Measurements from ENCODE around the gene CHPF2.

DNA sequence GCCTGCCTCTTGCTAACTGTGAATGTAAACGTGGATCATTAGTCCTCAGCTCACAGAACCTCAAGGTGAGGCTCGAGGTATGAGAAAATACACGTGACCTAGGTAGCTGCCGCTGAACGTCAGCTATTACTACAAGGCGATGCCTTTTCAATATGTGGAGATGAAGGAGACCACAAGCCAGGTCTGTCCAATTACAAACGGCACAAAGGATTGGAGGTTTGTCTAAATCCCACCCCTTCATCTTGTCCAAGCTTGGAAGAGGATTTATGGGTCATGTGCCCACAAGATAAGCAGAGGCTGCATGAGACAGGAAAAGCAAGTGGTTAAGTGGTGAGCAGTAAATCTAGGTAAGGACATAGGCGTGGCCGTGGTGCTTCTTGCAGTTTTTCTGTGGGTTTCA, 25.4 kb upstream of the CHPF2 start:
- TF ChIP-seq, protein P1, sequence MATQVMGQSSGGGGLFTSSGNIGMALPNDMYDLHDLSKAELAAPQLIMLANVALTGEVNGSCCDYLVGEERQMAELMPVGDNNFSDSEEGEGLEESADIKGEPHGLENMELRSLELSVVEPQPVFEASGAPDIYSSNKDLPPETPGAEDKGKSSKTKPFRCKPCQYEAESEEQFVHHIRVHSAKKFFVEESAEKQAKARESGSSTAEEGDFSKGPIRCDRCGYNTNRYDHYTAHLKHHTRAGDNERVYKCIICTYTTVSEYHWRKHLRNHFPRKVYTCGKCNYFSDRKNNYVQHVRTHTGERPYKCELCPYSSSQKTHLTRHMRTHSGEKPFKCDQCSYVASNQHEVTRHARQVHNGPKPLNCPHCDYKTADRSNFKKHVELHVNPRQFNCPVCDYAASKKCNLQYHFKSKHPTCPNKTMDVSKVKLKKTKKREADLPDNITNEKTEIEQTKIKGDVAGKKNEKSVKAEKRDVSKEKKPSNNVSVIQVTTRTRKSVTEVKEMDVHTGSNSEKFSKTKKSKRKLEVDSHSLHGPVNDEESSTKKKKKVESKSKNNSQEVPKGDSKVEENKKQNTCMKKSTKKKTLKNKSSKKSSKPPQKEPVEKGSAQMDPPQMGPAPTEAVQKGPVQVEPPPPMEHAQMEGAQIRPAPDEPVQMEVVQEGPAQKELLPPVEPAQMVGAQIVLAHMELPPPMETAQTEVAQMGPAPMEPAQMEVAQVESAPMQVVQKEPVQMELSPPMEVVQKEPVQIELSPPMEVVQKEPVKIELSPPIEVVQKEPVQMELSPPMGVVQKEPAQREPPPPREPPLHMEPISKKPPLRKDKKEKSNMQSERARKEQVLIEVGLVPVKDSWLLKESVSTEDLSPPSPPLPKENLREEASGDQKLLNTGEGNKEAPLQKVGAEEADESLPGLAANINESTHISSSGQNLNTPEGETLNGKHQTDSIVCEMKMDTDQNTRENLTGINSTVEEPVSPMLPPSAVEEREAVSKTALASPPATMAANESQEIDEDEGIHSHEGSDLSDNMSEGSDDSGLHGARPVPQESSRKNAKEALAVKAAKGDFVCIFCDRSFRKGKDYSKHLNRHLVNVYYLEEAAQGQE (tag by site-specific recombination; IDR thresholded peaks at IDR 0.05): no peak
- TF ChIP-seq ZNF19 (tag by site-specific recombination; IDR thresholded peaks at IDR 0.05; ENCODE audit: low read depth) (no peak), ZNF629 (tag by site-specific recombination; IDR thresholded peaks at IDR 0.05) (no peak), TRIM28 (IDR thresholded peaks at IDR 0.05; ENCODE audit: borderline replicate concordance, low read length) (no peak), ZNF350 (tag by site-specific recombination; IDR thresholded peaks at IDR 0.05) (no peak), ZNF792 (tag by site-specific recombination; IDR thresholded peaks at IDR 0.05) (no peak), ZNF391 (tag by site-specific recombination; IDR thresholded peaks at IDR 0.05; ENCODE audit: borderline replicate concordance, low read depth) (no peak), ZNF621 (tag by site-specific recombination; IDR thresholded peaks at IDR 0.05) (no peak), ZNF274 (IDR thresholded peaks at IDR 0.05; ENCODE audit: low read length) (no peak), ZNF274 (tag by site-specific recombination; IDR thresholded peaks at IDR 0.05; ENCODE audit: borderline replicate concordance) (no peak), ZNF121 (tag by site-specific recombination; IDR thresholded peaks at IDR 0.05) (no peak), ZNF169 (tag by site-specific recombination; IDR thresholded peaks at IDR 0.05) (no peak)
- TF ChIP-seq, protein P2, sequence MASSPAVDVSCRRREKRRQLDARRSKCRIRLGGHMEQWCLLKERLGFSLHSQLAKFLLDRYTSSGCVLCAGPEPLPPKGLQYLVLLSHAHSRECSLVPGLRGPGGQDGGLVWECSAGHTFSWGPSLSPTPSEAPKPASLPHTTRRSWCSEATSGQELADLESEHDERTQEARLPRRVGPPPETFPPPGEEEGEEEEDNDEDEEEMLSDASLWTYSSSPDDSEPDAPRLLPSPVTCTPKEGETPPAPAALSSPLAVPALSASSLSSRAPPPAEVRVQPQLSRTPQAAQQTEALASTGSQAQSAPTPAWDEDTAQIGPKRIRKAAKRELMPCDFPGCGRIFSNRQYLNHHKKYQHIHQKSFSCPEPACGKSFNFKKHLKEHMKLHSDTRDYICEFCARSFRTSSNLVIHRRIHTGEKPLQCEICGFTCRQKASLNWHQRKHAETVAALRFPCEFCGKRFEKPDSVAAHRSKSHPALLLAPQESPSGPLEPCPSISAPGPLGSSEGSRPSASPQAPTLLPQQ (tag by site-specific recombination; IDR thresholded peaks at IDR 0.05): no peak; the same call in 1 of the 2 replicates
- TF ChIP-seq, protein P3, sequence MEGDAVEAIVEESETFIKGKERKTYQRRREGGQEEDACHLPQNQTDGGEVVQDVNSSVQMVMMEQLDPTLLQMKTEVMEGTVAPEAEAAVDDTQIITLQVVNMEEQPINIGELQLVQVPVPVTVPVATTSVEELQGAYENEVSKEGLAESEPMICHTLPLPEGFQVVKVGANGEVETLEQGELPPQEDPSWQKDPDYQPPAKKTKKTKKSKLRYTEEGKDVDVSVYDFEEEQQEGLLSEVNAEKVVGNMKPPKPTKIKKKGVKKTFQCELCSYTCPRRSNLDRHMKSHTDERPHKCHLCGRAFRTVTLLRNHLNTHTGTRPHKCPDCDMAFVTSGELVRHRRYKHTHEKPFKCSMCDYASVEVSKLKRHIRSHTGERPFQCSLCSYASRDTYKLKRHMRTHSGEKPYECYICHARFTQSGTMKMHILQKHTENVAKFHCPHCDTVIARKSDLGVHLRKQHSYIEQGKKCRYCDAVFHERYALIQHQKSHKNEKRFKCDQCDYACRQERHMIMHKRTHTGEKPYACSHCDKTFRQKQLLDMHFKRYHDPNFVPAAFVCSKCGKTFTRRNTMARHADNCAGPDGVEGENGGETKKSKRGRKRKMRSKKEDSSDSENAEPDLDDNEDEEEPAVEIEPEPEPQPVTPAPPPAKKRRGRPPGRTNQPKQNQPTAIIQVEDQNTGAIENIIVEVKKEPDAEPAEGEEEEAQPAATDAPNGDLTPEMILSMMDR (tag by site-specific recombination; IDR thresholded peaks at IDR 0.05): no peak
- TF ChIP-seq, protein P4, sequence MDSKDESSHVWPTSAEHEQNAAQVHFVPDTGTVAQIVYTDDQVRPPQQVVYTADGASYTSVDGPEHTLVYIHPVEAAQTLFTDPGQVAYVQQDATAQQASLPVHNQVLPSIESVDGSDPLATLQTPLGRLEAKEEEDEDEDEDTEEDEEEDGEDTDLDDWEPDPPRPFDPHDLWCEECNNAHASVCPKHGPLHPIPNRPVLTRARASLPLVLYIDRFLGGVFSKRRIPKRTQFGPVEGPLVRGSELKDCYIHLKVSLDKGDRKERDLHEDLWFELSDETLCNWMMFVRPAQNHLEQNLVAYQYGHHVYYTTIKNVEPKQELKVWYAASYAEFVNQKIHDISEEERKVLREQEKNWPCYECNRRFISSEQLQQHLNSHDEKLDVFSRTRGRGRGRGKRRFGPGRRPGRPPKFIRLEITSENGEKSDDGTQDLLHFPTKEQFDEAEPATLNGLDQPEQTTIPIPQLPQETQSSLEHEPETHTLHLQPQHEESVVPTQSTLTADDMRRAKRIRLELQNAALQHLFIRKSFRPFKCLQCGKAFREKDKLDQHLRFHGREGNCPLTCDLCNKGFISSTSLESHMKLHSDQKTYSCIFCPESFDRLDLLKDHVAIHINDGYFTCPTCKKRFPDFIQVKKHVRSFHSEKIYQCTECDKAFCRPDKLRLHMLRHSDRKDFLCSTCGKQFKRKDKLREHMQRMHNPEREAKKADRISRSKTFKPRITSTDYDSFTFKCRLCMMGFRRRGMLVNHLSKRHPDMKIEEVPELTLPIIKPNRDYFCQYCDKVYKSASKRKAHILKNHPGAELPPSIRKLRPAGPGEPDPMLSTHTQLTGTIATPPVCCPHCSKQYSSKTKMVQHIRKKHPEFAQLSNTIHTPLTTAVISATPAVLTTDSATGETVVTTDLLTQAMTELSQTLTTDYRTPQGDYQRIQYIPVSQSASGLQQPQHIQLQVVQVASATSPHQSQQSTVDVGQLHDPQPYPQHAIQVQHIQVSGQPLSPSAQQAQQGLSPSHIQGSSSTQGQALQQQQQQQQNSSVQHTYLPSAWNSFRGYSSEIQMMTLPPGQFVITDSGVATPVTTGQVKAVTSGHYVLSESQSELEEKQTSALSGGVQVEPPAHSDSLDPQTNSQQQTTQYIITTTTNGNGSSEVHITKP (tag by site-specific recombination; IDR thresholded peaks at IDR 0.05): peak; percentile 87
